K562 (cell line): ENCODE data around the gene DTX3. TPM values are rescaled to one million over a fixed set of nuclear protein-coding genes. Genes with fewer than 3 reads are reported as not detected.

Source experiments
- EGR1 ChIP-seq: fragments of 450-650 bp; conservative IDR thresholded peaks from 2 replicates; pipeline ENCODE4 v1.6.1; 2017; ENCODE audit warnings: mild to moderate bottlenecking
- ERF ChIP-seq: fragments of 450-650 bp; formaldehyde crosslinking; IDR thresholded peaks from 2 replicates; pipeline ENCODE4 v1.4.0; 2020; ENCODE audit warnings: mild to moderate bottlenecking, mixed read lengths
- ETV5 ChIP-seq: sonication (generic); formaldehyde crosslinking; IDR thresholded peaks from 2 replicates; pipeline ENCODE4 v1.4.0; 2020; ENCODE audit warnings: low read depth, mild to moderate bottlenecking, missing genetic modification reagents
- GABPA ChIP-seq: fragments of 200-800 bp; sonication (Bioruptor generic); conservative IDR thresholded peaks from 2 replicates; pipeline ENCODE4 v1.6.1; 2016; ENCODE audit warnings: low read depth, missing genetic modification characterization, missing compliant biosample characterization
- HEY1 ChIP-seq: fragments of 250-450 bp; sonication (Bioruptor Pico); IDR thresholded peaks from 2 replicates; pipeline ENCODE4 v1.5.0; 2020; ENCODE audit warnings: mild to moderate bottlenecking, moderate library complexity, borderline replicate concordance
- KDM5B ChIP-seq: fragments of 200-600 bp; sonication (generic); IDR thresholded peaks from 2 replicates; pipeline ENCODE4 v1.6.1; 2012; ENCODE audit warnings: low read depth, mild to moderate bottlenecking, moderate library complexity, low read length, control low read depth, inconsistent platforms; ENCODE audit not compliant: insufficient replicate concordance
- KHSRP ChIP-seq: fragments of 450-650 bp; IDR thresholded peaks from 2 replicates; pipeline ENCODE4 v1.6.1; 2017
- MEF2A ChIP-seq: IDR thresholded peaks from 2 replicates; pipeline ENCODE4 v1.6.1; 2011; ENCODE audit warnings: low read depth, mild to moderate bottlenecking, low read length, moderate library complexity; ENCODE audit not compliant: control insufficient read depth
- POLR2B ChIP-seq: fragments of 450-650 bp; IDR thresholded peaks from 2 replicates; pipeline ENCODE4 v1.6.1; 2018; ENCODE audit warnings: low read depth; ENCODE audit not compliant: partially characterized antibody
- SOX6 ChIP-seq: fragments of 450-650 bp; IDR thresholded peaks from 2 replicates; pipeline ENCODE4 v1.6.1; 2014; ENCODE audit warnings: mild to moderate bottlenecking
- TCFL5 ChIP-seq: fragments of 250-450 bp; sonication (Bioruptor Pico); conservative IDR thresholded peaks from 2 replicates; pipeline ENCODE4 v1.6.1; 2021; ENCODE audit warnings: mild to moderate bottlenecking, moderate library complexity, matching md5 sums
- polyA plus RNA-seq, 8 experiments: library from polyadenylated mRNA; depleted of rRNA in 4 of 8; stranded (reverse) in 5 of 8; unstranded in 3 of 8; fragments of >200 nt; fragmentation: Nextera tagmentation in 2 of 8; fragmentation: Illumina TruSeq in 1 of 8; extraction: Ambion mirVana in 2 of 8; extraction: Trizol in 1 of 8; gene quantifications; 2 replicates each; pipeline versions ENCODE4 v1.2.1 to v1.2.3, GENCODE V29; 2011 to 2014; ENCODE audit warnings: inconsistent platforms in 1 of 8, missing spikeins in 1 of 8
- total RNA-seq, 7 experiments: library from RNA; depleted of rRNA in 6 of 7; stranded (reverse); fragments of >200 nt in 6 of 7; fragmentation: Illumina TruSeq in 2 of 7; extraction: Trizol in 2 of 7; gene quantifications; 2 replicates each; pipeline versions ENCODE4 v1.2.1 to v1.2.3, GENCODE V29; 2011 to 2021; ENCODE audit warnings: low replicate concordance in 1 of 7
- TF ChIP-seq, protein P1 (sequence below): fragments of 450-650 bp; IDR thresholded peaks from 2 replicates; pipeline ENCODE4 v1.6.1; 2016; ENCODE audit warnings: low read depth, mild to moderate bottlenecking, moderate library complexity
- TF ChIP-seq, protein P2 (sequence below): fragments of 250-450 bp; sonication (Bioruptor Pico); IDR thresholded peaks from 2 replicates; pipeline ENCODE4 v1.9.0; 2021; ENCODE audit warnings: mild to moderate bottlenecking, inconsistent platforms
- TF ChIP-seq, protein P3 (sequence below): sonication (generic); formaldehyde crosslinking; IDR thresholded peaks from 2 replicates; pipeline ENCODE4 v1.8.1; 2023; ENCODE audit warnings: mild to moderate bottlenecking, missing genetic modification reagents
- TF ChIP-seq, protein P4 (sequence below): fragments of 450-650 bp; formaldehyde crosslinking; IDR thresholded peaks from 2 replicates; pipeline ENCODE4 v1.4.0; 2020; ENCODE audit warnings: mild to moderate bottlenecking, moderate library complexity
- TF ChIP-seq, protein P5 (sequence below): fragments of 450-650 bp; formaldehyde crosslinking; conservative IDR thresholded peaks from 2 replicates; pipeline ENCODE4 v1.4.0; 2022; ENCODE audit warnings: mild to moderate bottlenecking, missing genetic modification characterization

The DTX3 gene
- total and polyA plus RNA-seq, 9 of the 15 experiments (the other 6 are each of a cell fraction or from before 2014, with no cell fraction given), result 0.03 to 0.09 (median 0.06) TPM; not detected in 6

DNA sequence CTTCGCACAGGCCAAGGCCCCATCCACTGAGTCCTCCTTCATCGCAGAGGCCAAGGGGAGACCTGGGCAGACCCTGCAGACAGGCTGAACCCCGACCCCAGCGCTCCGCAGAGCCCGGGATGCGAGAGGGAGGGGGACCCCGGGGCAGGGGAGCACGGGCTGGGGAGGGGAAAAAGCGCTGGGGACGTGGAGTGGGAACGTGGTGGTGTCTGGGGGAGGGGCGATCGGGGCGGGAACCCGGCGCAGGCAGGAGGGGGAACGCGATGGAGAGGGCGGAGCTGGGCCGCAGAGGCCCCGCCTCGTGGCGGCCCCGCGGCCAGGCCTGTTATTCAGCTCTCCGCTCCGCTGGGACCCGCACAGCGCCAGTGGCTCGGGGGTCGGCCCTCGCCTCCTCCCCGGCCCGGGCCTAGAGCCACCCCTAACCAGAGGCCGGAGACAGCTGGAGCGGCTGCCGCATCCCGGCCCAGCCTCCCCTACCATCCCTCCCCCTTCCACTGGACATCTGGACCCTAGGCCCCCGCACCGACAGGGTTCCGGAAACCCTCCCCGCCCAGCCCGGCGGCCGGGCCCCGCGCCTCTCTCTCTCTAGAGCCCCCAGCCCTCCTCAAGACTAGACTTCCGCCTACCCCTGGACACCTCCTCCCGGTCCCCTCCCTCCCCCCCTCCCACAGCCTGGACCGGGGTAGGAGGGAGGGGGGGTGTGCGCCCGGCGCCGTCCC is 6.6 kb downstream of the DTX3 start, which contains the start of gene ARHGEF25 (continued):
- TF ChIP-seq, protein P1, sequence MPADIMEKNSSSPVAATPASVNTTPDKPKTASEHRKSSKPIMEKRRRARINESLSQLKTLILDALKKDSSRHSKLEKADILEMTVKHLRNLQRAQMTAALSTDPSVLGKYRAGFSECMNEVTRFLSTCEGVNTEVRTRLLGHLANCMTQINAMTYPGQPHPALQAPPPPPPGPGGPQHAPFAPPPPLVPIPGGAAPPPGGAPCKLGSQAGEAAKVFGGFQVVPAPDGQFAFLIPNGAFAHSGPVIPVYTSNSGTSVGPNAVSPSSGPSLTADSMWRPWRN, result no peak
- TF ChIP-seq TCFL5 (CRISPR knock-in tag), result no peak
- TF ChIP-seq, protein P2, sequence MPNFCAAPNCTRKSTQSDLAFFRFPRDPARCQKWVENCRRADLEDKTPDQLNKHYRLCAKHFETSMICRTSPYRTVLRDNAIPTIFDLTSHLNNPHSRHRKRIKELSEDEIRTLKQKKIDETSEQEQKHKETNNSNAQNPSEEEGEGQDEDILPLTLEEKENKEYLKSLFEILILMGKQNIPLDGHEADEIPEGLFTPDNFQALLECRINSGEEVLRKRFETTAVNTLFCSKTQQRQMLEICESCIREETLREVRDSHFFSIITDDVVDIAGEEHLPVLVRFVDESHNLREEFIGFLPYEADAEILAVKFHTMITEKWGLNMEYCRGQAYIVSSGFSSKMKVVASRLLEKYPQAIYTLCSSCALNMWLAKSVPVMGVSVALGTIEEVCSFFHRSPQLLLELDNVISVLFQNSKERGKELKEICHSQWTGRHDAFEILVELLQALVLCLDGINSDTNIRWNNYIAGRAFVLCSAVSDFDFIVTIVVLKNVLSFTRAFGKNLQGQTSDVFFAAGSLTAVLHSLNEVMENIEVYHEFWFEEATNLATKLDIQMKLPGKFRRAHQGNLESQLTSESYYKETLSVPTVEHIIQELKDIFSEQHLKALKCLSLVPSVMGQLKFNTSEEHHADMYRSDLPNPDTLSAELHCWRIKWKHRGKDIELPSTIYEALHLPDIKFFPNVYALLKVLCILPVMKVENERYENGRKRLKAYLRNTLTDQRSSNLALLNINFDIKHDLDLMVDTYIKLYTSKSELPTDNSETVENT, result 0 out of 2 replicates have a peak, but pooled peaks have one; percentile 18
- TF ChIP-seq EGR1, result 0 out of 2 replicates have a peak, but pooled peaks have one; percentile 22
- TF ChIP-seq, protein P3, sequence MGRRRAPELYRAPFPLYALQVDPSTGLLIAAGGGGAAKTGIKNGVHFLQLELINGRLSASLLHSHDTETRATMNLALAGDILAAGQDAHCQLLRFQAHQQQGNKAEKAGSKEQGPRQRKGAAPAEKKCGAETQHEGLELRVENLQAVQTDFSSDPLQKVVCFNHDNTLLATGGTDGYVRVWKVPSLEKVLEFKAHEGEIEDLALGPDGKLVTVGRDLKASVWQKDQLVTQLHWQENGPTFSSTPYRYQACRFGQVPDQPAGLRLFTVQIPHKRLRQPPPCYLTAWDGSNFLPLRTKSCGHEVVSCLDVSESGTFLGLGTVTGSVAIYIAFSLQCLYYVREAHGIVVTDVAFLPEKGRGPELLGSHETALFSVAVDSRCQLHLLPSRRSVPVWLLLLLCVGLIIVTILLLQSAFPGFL (CRISPR knock-in tag), result no peak
- TF ChIP-seq, protein P4, sequence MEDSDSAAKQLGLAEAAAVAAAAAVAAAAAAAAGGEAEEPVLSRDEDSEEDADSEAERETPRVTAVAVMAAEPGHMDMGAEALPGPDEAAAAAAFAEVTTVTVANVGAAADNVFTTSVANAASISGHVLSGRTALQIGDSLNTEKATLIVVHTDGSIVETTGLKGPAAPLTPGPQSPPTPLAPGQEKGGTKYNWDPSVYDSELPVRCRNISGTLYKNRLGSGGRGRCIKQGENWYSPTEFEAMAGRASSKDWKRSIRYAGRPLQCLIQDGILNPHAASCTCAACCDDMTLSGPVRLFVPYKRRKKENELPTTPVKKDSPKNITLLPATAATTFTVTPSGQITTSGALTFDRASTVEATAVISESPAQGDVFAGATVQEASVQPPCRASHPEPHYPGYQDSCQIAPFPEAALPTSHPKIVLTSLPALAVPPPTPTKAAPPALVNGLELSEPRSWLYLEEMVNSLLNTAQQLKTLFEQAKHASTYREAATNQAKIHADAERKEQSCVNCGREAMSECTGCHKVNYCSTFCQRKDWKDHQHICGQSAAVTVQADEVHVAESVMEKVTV (CRISPR knock-in tag), result no peak
- TF ChIP-seq KHSRP, result no peak
- peak; percentile 81 for TF ChIP-seq POLR2B
- TF ChIP-seq ETV5 (CRISPR knock-in tag), result no peak
- peak; percentile 62 for TF ChIP-seq KDM5B
- no peak for TF ChIP-seq SOX6
- 0 out of 2 replicates have a peak, but pooled peaks have one; percentile 47 for TF ChIP-seq ERF (CRISPR knock-in tag)
- TF ChIP-seq MEF2A, result no peak
- TF ChIP-seq HEY1 (CRISPR knock-in tag), result no peak
- TF ChIP-seq, protein P5, sequence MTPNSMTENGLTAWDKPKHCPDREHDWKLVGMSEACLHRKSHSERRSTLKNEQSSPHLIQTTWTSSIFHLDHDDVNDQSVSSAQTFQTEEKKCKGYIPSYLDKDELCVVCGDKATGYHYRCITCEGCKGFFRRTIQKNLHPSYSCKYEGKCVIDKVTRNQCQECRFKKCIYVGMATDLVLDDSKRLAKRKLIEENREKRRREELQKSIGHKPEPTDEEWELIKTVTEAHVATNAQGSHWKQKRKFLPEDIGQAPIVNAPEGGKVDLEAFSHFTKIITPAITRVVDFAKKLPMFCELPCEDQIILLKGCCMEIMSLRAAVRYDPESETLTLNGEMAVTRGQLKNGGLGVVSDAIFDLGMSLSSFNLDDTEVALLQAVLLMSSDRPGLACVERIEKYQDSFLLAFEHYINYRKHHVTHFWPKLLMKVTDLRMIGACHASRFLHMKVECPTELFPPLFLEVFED (CRISPR knock-in tag), result no peak
- TF ChIP-seq GABPA (tag), result peak; percentile 60; the same call in 1 of the 2 replicates
